DOHH2 (cell line): ENCODE results near the gene SPON1.

Experiments used
- EZH2phosphoT487 ChIP-seq: fragments of 200-600 bp; sonication (generic); IDR thresholded peaks from 2 replicates; pipeline ENCODE4 v1.6.1; 2017; ENCODE audit warnings: borderline replicate concordance, mild to moderate bottlenecking, antibody characterized with exemption, low read length, moderate library complexity, mixed read lengths
- TF ChIP-seq, protein P1 (sequence below): fragments of 200-600 bp; sonication (generic); IDR thresholded peaks from one replicate; pipeline ENCODE4 v1.5.1; 2014; ENCODE audit warnings: antibody characterized with exemption, mild to moderate bottlenecking, low read depth, low read length; ENCODE audit not compliant: poor library complexity, severe bottlenecking

DNA sequence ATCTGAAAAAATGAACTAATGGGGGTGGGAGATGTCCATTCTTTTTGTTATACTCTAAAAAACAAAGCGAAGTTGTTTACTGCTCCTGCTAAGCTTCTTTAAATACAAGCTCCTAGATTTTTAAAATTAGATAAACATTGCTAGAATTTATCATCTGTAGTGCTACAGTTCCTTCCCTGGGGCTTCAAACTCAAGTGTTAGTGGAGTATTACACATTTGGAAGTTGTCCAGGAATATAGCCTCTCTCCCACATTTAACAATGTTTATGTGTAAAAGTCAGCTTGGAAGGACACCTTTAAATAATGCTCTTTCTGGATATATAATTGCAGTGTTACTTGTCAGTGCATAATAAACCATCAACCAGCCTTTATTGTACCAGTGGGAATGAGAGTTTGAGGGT lies 155.5 kb downstream of the SPON1 start:
- TF ChIP-seq, protein P1, sequence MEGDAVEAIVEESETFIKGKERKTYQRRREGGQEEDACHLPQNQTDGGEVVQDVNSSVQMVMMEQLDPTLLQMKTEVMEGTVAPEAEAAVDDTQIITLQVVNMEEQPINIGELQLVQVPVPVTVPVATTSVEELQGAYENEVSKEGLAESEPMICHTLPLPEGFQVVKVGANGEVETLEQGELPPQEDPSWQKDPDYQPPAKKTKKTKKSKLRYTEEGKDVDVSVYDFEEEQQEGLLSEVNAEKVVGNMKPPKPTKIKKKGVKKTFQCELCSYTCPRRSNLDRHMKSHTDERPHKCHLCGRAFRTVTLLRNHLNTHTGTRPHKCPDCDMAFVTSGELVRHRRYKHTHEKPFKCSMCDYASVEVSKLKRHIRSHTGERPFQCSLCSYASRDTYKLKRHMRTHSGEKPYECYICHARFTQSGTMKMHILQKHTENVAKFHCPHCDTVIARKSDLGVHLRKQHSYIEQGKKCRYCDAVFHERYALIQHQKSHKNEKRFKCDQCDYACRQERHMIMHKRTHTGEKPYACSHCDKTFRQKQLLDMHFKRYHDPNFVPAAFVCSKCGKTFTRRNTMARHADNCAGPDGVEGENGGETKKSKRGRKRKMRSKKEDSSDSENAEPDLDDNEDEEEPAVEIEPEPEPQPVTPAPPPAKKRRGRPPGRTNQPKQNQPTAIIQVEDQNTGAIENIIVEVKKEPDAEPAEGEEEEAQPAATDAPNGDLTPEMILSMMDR: no peak
- TF ChIP-seq EZH2phosphoT487: no peak
